ENCODE measurements around the gene TREM1. TPM values are rescaled to one million over a fixed set of nuclear protein-coding genes. Genes with fewer than 3 reads are reported as not detected.

The TREM1 gene
- total and polyA plus RNA-seq, 2 donors (not counting 3 experiments of a cell fraction or from before 2014, with no cell fraction given) = not detected

GRCh38 chr6:41247882-41248705, 38.4 kb downstream of the TREM1 start:
- H3K27ac ChIP-seq (ENCODE audit: insufficient read depth, low read depth, low read length) = no peak overlapping the region
- H4K20me1 ChIP-seq (replicated peaks; ENCODE audit: control insufficient read depth, extremely low read depth, insufficient read depth, low read length) = no peaks in the 10 kb centered on the region
- no peak overlapping the region for H3K4me3 ChIP-seq (replicated peaks in 1 of 3; ENCODE audit: insufficient read depth in 1 of 3, low read depth in 1 of 3, low read length in 3 of 3)
- no peaks in the 10 kb centered on the region for H3K36me3 ChIP-seq (ENCODE audit: control insufficient read depth in 2 of 2, extremely low read depth in 1 of 2, insufficient read depth in 2 of 2, low read length in 2 of 2)
- CTCF ChIA-PET = no interaction called here
- BruUV-seq (replicated peaks) = no TSS peak
- H2AFZ ChIP-seq (ENCODE audit: low read depth, low read length) = no peak overlapping the region
- POLR2A ChIA-PET = no interaction called here
- intact Hi-C loops (cut with micrococcal nuclease) (no loop called here), dilution Hi-C loops (cut with MboI; ENCODE audit: extremely low pct_ligation_motif_present, low sequenced_read_pairs) (no loop called here)
- peaks cover 0 to 3% of the 10 kb centered on the region in 2 experiments for H3K27me3 ChIP-seq (ENCODE audit: control insufficient read depth in 2 of 2, insufficient read depth in 2 of 2, low read length in 2 of 2)
- no peaks in the 10 kb centered on the region for H3K9me3 ChIP-seq (replicated peaks; ENCODE audit: control insufficient read depth, insufficient read depth, low read length)
- no peak overlapping the region for H3K4me2 ChIP-seq (ENCODE audit: insufficient read depth, low read length)
- FAIRE-seq (no peak), DNase-seq (ENCODE audit: low read depth, low spot score) (no peak)
- no peaks in the 10 kb centered on the region for H3K4me1 ChIP-seq (ENCODE audit: control insufficient read depth, extremely low read depth, insufficient read depth, low read length)
- H3K79me2 ChIP-seq (ENCODE audit: control insufficient read depth, insufficient read depth, low read length) = no peaks in the 10 kb centered on the region
- no peak overlapping the region for H3K9ac ChIP-seq (replicated peaks; ENCODE audit: extremely low read depth, insufficient read depth, low read length)
- no peaks in the 10 kb centered on the region for H3K9me1 ChIP-seq (replicated peaks; ENCODE audit: control insufficient read depth, extremely low read depth, insufficient read depth, low read length)
- TF ChIP-seq MYC (IDR thresholded peaks at IDR 0.05; ENCODE audit: low read depth, low read length) (no peak), JUN (IDR thresholded peaks at IDR 0.05; ENCODE audit: borderline replicate concordance, insufficient read depth, insufficient read length, low read depth) (no peak), FOS (IDR thresholded peaks at IDR 0.05; ENCODE audit: borderline replicate concordance, insufficient read depth, low read length) (no peak), GATA2 (IDR thresholded peaks at IDR 0.05; ENCODE audit: insufficient read depth, insufficient read length, low read depth, low read length) (no peak), CTCF (IDR thresholded peaks at IDR 0.05; ENCODE audit: extremely low read depth in 1 of 2, insufficient read depth in 1 of 2, low read depth in 1 of 2, low read length in 2 of 2) (no peak), EZH2 (IDR thresholded peaks at IDR 0.05; ENCODE audit: borderline replicate concordance, low read depth, low read length, severe bottlenecking) (no peak), POLR2A (IDR thresholded peaks at IDR 0.05; ENCODE audit: low read depth, low read length) (no peak), MAX (IDR thresholded peaks at IDR 0.05; ENCODE audit: insufficient read depth, insufficient read length) (no peak), POLR2AphosphoS5 (IDR thresholded peaks at IDR 0.05; ENCODE audit: insufficient read depth, low read depth, low read length) (no peak)

Measured in endothelial cell of umbilical vein (primary cell).